Ishikawa (cell line): ENCODE results near the gene DGCR8.

Source experiments
- CEBPB ChIP-seq: IDR thresholded peaks from 2 replicates; pipeline ENCODE4 v1.6.1; 2012
- CREB1 ChIP-seq: IDR thresholded peaks from 2 replicates; pipeline ENCODE4 v1.6.1; 2012; ENCODE audit warnings: low read depth
- TCF12 ChIP-seq: IDR thresholded peaks from 2 replicates; pipeline ENCODE4 v1.6.1; 2012; ENCODE audit warnings: low read depth

GRCh38 chr22:20060700-20061480 is 19.2 kb upstream of the DGCR8 start:
- TF ChIP-seq CEBPB (no peak), CREB1 (no peak), TCF12 (no peak)
